GM19324 (cell line): ENCODE data around the gene BLVRB.

Experiments
- ATAC-seq: cut with Tn5 transposase; IDR thresholded peaks from one replicate; pipeline ENCODE4 v1.9.1; 2021; ENCODE audit warnings: mild to moderate bottlenecking, moderate library complexity; ENCODE audit not compliant: unreplicated experiment, low FRiP score

The BLVRB gene

GRCh38 chr19:40424637-40425449 is 40.7 kb downstream of the BLVRB start:
- ATAC-seq = no peak

GRCh38 chr19:40423938-40424337 is 41.6 kb downstream of the BLVRB start:
- ATAC-seq = no peak

- no peak for ATAC-seq
Measured at GRCh38 chr19:40422748-40423566, 42.6 kb downstream of the BLVRB start.

- ATAC-seq = no peak
Measured at GRCh38 chr19:40421993-40422747, 43.4 kb downstream of the BLVRB start.

GRCh38 chr19:40420766-40421765 is 44.5 kb downstream of the BLVRB start:
- peak; percentile 43 for ATAC-seq

- no peak for ATAC-seq
Measured at GRCh38 chr19:40420451-40420765, 45.1 kb downstream of the BLVRB start.

GRCh38 chr19:40419780-40420179 is 45.8 kb downstream of the BLVRB start:
- ATAC-seq = no peak

- no peak for ATAC-seq
Measured at GRCh38 chr19:40419066-40419612, 46.4 kb downstream of the BLVRB start.

GRCh38 chr19:40418040-40418439 is 47.5 kb downstream of the BLVRB start:
- ATAC-seq = no peak

GRCh38 chr19:40417643-40417981 is 47.9 kb downstream of the BLVRB start:
- no peak for ATAC-seq

- ATAC-seq = no peak
Measured at GRCh38 chr19:40416918-40417642, 48.5 kb downstream of the BLVRB start.

GRCh38 chr19:40415768-40416167 is 49.8 kb downstream of the BLVRB start:
- ATAC-seq = no peak

GRCh38 chr19:40414542-40415535 is 50.7 kb downstream of the BLVRB start:
- no peak for ATAC-seq

- ATAC-seq = no peak
Measured at GRCh38 chr19:40413291-40413845, 52.2 kb downstream of the BLVRB start, which contains the start of gene PRX. Gene PRX (minus strand): TSS chr19:40413378. CDS start chr19:40407932, 5,446 bp downstream.

GRCh38 chr19:40412866-40413265 is 52.7 kb downstream of the BLVRB start:
- ATAC-seq = no peak

- no peak for ATAC-seq
Measured at GRCh38 chr19:40411958-40412499, 53.5 kb downstream of the BLVRB start.

GRCh38 chr19:40411125-40411842 is 54.3 kb downstream of the BLVRB start:
- ATAC-seq = no peak
